T-helper 1 cell treated with Interleukin-12 subunit alpha and Interleukin-12 subunit beta and Interleukin-4 antibody, amounts not matched to agents 30 μg/mL and 1 μg/mL, for 36 hours (primary cell): ENCODE measurements around the gene TTC27.
A peak's percentile ranks its signal among the peaks of the same experiment; 100 is the strongest.
"Not testable (repeated sequence)": the region's sequence is repeated elsewhere in the genome, so short reads cannot be mapped to it uniquely, and the experiment has no call there.

Experiments used
- H3K27ac Mint-ChIP-seq: one replicate; pipeline ENCODE4 v1.8.0; 2021; ENCODE audit warnings: mild to moderate bottlenecking, mixed read lengths
- H3K27me3 Mint-ChIP-seq: one replicate; pipeline ENCODE4 v1.8.0; 2021; ENCODE audit warnings: low read depth, mixed read lengths
- H3K36me3 Mint-ChIP-seq: one replicate; pipeline ENCODE4 v1.8.0; 2021; ENCODE audit warnings: low read depth, mixed read lengths
- H3K4me1 Mint-ChIP-seq: one replicate; pipeline ENCODE4 v1.8.0; 2021; ENCODE audit warnings: low read depth, mixed read lengths
- H3K4me3 Mint-ChIP-seq: one replicate; pipeline ENCODE4 v1.8.0; 2021; ENCODE audit warnings: mild to moderate bottlenecking, moderate library complexity, mixed read lengths
- H3K9me3 Mint-ChIP-seq: one replicate; pipeline ENCODE4 v1.8.0; 2021; ENCODE audit warnings: mixed read lengths

The TTC27 gene

GRCh38 chr2:32743480-32744236 is 115.8 kb downstream of the TTC27 start:
- H3K36me3 Mint-ChIP-seq, result peaks cover 22% of the 10 kb centered on the region
- H3K9me3 Mint-ChIP-seq, result no peaks in the 10 kb centered on the region
- H3K4me3 Mint-ChIP-seq, result no peak overlapping the region
- H3K4me1 Mint-ChIP-seq, result no peaks in the 10 kb centered on the region
- no peak overlapping the region for H3K27ac Mint-ChIP-seq
- H3K27me3 Mint-ChIP-seq, result no peaks in the 10 kb centered on the region

- no peak overlapping the region for H3K27ac Mint-ChIP-seq
- H3K4me3 Mint-ChIP-seq, result no peak overlapping the region
- H3K36me3 Mint-ChIP-seq, result peaks cover 30% of the 10 kb centered on the region
These were observed 117.3 kb downstream of the TTC27 start for GRCh38 chr2:32745191-32745590.

GRCh38 chr2:32745675-32746074 is 117.8 kb downstream of the TTC27 start:
- Mint-ChIP-seq H3K36me3 (peaks cover 32% of the 10 kb centered on the region), H3K27me3 (no peaks in the 10 kb centered on the region), H3K4me1 (no peaks in the 10 kb centered on the region)

More at GRCh38 chr2:32745191-32745590, 117.3 kb downstream of the TTC27 start:
- Mint-ChIP-seq H3K4me1 (no peaks in the 10 kb centered on the region), H3K9me3 (no peaks in the 10 kb centered on the region), H3K27me3 (no peaks in the 10 kb centered on the region)

GRCh38 chr2:32746669-32747068 is 118.8 kb downstream of the TTC27 start:
- H3K27me3 Mint-ChIP-seq, result no peaks in the 10 kb centered on the region
- H3K4me3 Mint-ChIP-seq, result no peak overlapping the region
- no peak overlapping the region for H3K27ac Mint-ChIP-seq
- H3K36me3 Mint-ChIP-seq, result peaks cover 34% of the 10 kb centered on the region
- no peaks in the 10 kb centered on the region for H3K4me1 Mint-ChIP-seq
- H3K9me3 Mint-ChIP-seq, result no peaks in the 10 kb centered on the region

More at GRCh38 chr2:32745675-32746074, 117.8 kb downstream of the TTC27 start:
- no peaks in the 10 kb centered on the region for H3K9me3 Mint-ChIP-seq
- no peak overlapping the region for H3K27ac Mint-ChIP-seq
- H3K4me3 Mint-ChIP-seq, result no peak overlapping the region

- Mint-ChIP-seq H3K27ac (no peak overlapping the region), H3K9me3 (no peaks in the 10 kb centered on the region), H3K36me3 (peaks cover 31% of the 10 kb centered on the region), H3K27me3 (no peaks in the 10 kb centered on the region), H3K4me1 (no peaks in the 10 kb centered on the region), H3K4me3 (no peak overlapping the region)
These were observed 120.3 kb downstream of the TTC27 start for GRCh38 chr2:32748158-32748557.

- H3K4me3 Mint-ChIP-seq, result no peak overlapping the region
- peaks cover 4% of the 10 kb centered on the region for H3K4me1 Mint-ChIP-seq
- no peaks in the 10 kb centered on the region for H3K27me3 Mint-ChIP-seq
- no peaks in the 10 kb centered on the region for H3K9me3 Mint-ChIP-seq
- H3K36me3 Mint-ChIP-seq, result peaks cover 21% of the 10 kb centered on the region
- H3K27ac Mint-ChIP-seq, result no peak overlapping the region
These were observed 123.0 kb downstream of the TTC27 start for GRCh38 chr2:32750880-32751279.

- Mint-ChIP-seq H3K9me3 (no peaks in the 10 kb centered on the region), H3K27me3 (no peaks in the 10 kb centered on the region), H3K36me3 (peaks cover 23% of the 10 kb centered on the region), H3K4me1 (peaks cover 16% of the 10 kb centered on the region), H3K27ac (no peak overlapping the region), H3K4me3 (no peak overlapping the region)
These were observed 124.4 kb downstream of the TTC27 start for GRCh38 chr2:32752205-32752604.

- no peak overlapping the region for H3K4me3 Mint-ChIP-seq
- H3K9me3 Mint-ChIP-seq, result no peaks in the 10 kb centered on the region
- H3K27ac Mint-ChIP-seq, result no peak overlapping the region
- H3K4me1 Mint-ChIP-seq, result peaks cover 16% of the 10 kb centered on the region
- H3K27me3 Mint-ChIP-seq, result no peaks in the 10 kb centered on the region
- peaks cover 21% of the 10 kb centered on the region for H3K36me3 Mint-ChIP-seq
These were observed 125.1 kb downstream of the TTC27 start for GRCh38 chr2:32752952-32753351.

GRCh38 chr2:32754676-32755075 is 126.8 kb downstream of the TTC27 start:
- not testable (repeated sequence) for H3K27me3 Mint-ChIP-seq, H3K4me3 Mint-ChIP-seq, H3K9me3 Mint-ChIP-seq, H3K27ac Mint-ChIP-seq
- Mint-ChIP-seq H3K4me1 (peaks cover 17% of the 10 kb centered on the region), H3K36me3 (peaks cover 15% of the 10 kb centered on the region)

- H3K9me3 Mint-ChIP-seq, result no peaks in the 10 kb centered on the region
- H3K4me1 Mint-ChIP-seq, result peaks cover 17% of the 10 kb centered on the region
- no peaks in the 10 kb centered on the region for H3K27me3 Mint-ChIP-seq
- peak overlapping the region; percentile 77 for H3K4me3 Mint-ChIP-seq
- H3K27ac Mint-ChIP-seq, result peak overlapping the region; percentile 91
- peaks cover 14% of the 10 kb centered on the region for H3K36me3 Mint-ChIP-seq
These were observed 127.8 kb downstream of the TTC27 start for GRCh38 chr2:32755666-32756065.

GRCh38 chr2:32756074-32756727 is 128.4 kb downstream of the TTC27 start:
- H3K36me3 Mint-ChIP-seq, result peaks cover 18% of the 10 kb centered on the region
- no peaks in the 10 kb centered on the region for H3K27me3 Mint-ChIP-seq
- peak overlapping the region; percentile 91 for H3K27ac Mint-ChIP-seq
- no peaks in the 10 kb centered on the region for H3K9me3 Mint-ChIP-seq
- H3K4me1 Mint-ChIP-seq, result peaks cover 17% of the 10 kb centered on the region
- H3K4me3 Mint-ChIP-seq, result peak overlapping the region; percentile 77

- H3K36me3 Mint-ChIP-seq, result peaks cover 21% of the 10 kb centered on the region
These were observed 130.4 kb downstream of the TTC27 start for GRCh38 chr2:32758232-32758631.

GRCh38 chr2:32760628-32761027 is 132.8 kb downstream of the TTC27 start:
- Mint-ChIP-seq H3K4me3 (no peak overlapping the region), H3K9me3 (no peaks in the 10 kb centered on the region), H3K27me3 (no peaks in the 10 kb centered on the region), H3K4me1 (peaks cover 15% of the 10 kb centered on the region), H3K27ac (no peak overlapping the region), H3K36me3 (peaks cover 21% of the 10 kb centered on the region)

More at GRCh38 chr2:32758232-32758631, 130.4 kb downstream of the TTC27 start:
- Mint-ChIP-seq H3K4me1 (peaks cover 17% of the 10 kb centered on the region), H3K27ac (no peak overlapping the region), H3K9me3 (no peaks in the 10 kb centered on the region), H3K27me3 (no peaks in the 10 kb centered on the region), H3K4me3 (no peak overlapping the region)

- Mint-ChIP-seq H3K4me1 (no peaks in the 10 kb centered on the region), H3K4me3 (no peak overlapping the region), H3K9me3 (no peaks in the 10 kb centered on the region), H3K36me3 (no peaks in the 10 kb centered on the region), H3K27me3 (no peaks in the 10 kb centered on the region), H3K27ac (no peak overlapping the region)
These were observed 140.7 kb downstream of the TTC27 start for GRCh38 chr2:32768387-32769174.
